Measurements from ENCODE around the gene PAMR1.
"Not testable (repeated sequence)": the region's sequence is repeated elsewhere in the genome, so short reads cannot be mapped to it uniquely, and the experiment has no call there.

PAMR1 gene, protein sequence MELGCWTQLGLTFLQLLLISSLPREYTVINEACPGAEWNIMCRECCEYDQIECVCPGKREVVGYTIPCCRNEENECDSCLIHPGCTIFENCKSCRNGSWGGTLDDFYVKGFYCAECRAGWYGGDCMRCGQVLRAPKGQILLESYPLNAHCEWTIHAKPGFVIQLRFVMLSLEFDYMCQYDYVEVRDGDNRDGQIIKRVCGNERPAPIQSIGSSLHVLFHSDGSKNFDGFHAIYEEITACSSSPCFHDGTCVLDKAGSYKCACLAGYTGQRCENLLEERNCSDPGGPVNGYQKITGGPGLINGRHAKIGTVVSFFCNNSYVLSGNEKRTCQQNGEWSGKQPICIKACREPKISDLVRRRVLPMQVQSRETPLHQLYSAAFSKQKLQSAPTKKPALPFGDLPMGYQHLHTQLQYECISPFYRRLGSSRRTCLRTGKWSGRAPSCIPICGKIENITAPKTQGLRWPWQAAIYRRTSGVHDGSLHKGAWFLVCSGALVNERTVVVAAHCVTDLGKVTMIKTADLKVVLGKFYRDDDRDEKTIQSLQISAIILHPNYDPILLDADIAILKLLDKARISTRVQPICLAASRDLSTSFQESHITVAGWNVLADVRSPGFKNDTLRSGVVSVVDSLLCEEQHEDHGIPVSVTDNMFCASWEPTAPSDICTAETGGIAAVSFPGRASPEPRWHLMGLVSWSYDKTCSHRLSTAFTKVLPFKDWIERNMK

DNA sequence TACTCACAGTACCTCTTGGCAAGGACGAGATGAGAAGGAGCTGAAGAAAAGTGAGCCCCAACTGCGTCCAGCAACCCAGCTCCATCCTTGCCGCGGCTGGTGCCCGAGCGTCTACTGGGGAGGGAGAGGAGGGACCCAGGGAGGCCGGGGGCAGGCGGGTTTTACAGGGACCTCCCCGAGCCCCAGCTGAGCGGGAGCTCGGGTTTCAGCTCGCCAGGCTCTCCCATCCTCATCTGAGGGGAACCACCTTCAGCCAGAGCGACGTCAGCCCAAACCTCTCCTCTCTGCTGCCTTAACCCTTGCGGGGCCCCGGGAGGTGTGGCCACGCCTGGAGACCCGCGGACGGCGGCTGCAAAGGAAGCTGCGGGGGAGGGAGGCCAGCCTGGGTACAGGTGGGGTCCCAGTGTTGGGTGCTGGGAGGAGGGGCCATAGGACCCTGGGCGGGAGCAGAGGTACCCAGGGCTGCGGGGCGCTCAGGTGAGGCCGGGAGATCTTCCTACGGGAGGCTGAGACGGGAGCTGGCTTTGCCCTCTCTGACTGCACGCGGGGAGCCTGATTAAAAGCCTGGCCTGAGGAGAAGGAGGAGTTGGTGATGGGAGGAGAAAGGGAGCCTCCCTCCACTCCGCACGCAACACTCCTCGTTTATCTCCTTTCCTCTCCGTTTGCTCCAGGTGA lies at the start of gene PAMR1:
Gene PAMR1 (minus strand): TSS at position 116 of the 675 bp plus-strand sequence. CDS start 31 bp downstream, at position 85.
- no peak for DNase-seq (ENCODE audit: low spot score)

DNA sequence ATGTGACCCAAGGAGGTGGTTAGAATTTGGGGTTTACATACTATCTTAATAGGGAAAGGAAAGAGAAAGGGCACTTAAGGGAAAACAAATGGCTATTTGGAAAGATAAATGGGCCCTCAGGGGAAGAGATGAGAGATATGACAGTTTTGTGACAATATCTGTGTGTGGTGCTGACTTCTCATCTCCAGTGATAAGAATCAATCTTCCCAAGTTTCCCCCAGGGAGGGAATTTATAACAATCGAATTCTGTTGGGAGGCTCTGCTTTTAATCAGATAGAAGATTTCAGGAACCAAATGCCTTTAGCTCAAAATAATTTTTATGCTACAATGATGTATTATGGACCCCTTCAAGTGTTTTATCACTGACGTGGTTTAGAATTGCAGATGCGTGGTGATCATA lies 46.3 kb upstream of the PAMR1 start:
- no peak for DNase-seq (ENCODE audit: low spot score)

DNA sequence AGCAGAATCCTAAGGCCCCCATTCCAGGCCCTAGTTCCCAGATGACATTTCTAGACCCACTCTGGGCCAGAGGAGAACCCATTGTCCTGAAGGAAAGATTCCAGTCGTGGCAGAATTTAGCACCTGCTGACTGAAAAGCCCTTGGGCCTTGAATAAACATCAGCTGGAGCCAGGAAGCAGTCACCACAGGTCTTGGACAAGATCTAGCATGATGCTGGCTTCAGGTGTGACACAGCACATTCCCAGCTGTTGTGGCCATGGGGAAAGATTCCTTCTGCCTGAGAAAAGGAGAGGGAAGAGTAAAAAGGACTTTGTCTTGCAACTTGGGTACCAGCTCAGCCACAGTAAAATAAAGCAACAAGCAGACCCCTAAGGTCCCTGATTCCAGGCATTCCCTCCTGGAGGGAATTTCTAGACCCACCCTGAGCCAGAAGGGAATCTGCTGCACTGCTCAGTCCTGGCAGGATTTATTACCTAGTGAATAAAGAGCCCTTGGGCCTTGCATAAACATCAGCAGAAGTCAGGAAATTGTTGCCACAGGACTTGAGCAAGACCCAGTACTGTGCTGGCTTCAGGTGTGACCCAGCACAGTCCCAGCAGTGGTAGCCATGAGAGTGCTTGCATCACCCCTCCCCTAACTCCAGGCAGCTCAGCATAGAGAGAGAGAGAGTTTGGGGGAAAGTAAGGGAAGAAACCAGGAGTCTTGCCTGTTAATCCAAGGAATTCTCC lies 42.5 kb upstream of the PAMR1 start:
- no peak for DNase-seq (ENCODE audit: low spot score)

DNA sequence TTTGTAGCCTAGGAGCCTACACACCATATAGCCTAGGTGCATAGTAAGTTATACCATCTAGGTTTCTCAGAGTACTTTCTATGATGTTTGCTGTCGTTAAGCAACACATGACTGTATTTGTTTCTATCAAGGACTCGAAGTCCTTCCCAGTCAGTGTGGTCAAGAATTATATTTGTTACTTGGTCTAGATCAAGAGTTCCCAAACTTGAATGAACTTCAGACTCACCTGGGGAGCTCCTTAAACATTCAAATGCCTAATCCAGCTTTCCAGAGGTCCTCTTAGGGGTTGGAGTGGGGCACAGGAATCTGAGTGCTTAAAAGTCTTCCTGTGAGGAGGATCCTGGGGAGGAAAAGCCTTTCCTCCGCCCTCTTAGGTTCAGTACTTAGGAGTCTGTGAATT lies 41.5 kb upstream of the PAMR1 start:
- no peak for DNase-seq (ENCODE audit: low spot score)

DNA sequence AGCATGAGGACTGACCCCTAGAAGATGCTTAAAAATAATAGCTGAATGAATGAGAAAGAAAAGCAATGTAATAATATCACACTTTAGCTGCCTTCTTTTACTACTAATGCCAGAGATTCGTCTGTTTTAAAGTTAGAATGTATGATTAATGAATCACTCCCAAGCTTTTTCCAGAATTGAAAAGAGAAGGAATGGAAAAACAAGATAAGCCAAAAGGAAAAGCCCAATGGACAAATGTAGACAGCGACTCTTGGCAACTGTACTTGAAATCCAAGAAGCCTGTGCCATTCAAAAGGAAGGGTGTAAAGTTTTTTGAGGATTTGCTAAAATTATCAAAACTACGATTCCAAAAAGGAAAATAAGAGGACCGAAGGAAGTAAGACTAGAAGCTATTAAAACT lies 40.8 kb upstream of the PAMR1 start:
- DNase-seq (ENCODE audit: low spot score): no peak

DNA sequence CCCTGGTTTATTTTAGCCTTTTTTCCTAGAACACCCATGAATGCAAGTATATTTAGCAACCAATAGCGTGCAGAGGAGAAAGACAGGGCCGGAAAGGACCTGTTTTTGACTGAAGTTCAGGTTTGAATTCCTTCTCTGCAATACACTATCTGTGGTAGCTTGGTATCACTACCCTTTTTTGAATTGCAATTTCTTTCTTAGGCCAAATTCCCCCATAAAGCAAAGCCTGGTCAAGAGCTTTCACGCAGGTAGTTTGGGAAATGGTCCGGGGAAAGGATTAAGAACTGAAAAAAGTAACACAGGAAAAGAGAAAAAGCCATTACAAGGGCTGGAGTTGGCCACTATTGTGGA lies 38.8 kb upstream of the PAMR1 start:
- DNase-seq (ENCODE audit: low spot score): no peak

DNA sequence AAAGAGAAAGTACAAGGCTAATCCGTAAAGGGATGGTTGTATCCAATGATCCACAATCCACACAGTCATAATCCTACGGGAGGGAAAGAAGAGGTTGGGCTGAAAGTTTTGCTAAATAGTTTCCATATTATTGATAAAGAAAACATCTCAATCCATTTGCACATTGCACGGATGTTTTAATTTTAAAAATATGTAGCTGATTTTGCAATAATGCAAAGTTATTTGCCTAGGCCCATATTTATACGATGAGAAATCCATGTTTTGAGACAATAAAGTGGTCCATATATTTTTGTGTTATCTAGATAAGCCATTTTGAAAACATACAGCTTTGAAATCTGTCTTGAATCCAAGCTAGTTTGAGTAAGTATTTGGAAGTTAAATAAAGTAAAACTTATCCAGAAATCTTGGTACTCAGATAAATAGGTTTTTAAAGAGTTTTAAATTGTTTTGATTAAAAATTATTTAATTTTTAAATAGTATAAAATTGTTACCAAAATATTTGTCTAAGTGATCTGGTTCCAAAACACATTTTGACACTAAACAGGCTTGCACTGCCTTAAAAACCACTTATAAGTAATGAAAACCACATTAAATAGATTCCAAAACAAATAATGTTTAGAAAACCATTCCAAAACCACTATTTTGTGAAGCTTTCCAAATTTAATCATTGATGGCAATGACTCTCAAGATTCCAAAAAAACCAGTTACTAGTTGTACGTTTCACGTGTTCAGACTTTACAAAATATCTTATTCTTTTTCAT lies 38.2 kb upstream of the PAMR1 start:
- no peak for DNase-seq (ENCODE audit: low spot score)

DNA sequence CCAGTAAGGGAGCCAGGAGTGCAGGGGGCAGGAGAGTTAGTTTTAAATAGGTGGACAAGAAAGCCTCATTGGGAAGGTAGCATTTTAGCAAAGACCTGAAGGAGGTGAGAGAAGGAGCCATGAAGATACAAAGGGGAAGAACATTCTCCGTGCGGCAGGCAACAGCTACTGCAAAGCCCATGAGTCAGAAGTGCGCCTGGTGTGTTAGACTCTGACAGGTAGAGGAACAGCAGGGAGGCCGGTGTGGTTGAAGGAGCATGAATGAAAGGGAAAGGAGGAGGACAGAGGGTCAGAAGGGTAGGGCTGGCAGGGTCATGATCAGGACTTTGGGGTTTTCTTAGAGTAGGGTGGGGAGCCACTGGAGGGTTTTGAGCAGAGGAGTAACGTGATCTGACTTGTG lies 34.5 kb upstream of the PAMR1 start:
- no peak for DNase-seq (ENCODE audit: low spot score)

DNA sequence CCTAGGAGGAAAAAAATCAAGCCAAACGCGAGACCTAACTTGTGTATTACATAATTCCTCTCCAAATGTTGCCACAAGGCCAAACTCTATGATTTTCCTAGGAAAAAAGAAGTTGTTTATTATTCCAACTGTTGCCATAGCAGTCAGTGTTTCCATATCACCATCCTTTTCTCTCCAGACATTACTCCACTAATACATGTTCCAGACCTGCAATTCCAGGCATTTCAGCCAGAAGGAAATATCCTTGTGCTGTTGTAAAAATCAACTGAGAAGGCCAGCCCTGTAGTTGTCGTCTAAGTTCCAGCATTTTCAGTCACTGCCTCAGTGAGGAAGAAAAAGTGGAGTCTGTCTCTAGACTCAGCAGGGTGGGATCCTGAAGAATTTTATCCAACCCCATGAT lies 33.1 kb upstream of the PAMR1 start:
- DNase-seq (ENCODE audit: low spot score): no peak

DNA sequence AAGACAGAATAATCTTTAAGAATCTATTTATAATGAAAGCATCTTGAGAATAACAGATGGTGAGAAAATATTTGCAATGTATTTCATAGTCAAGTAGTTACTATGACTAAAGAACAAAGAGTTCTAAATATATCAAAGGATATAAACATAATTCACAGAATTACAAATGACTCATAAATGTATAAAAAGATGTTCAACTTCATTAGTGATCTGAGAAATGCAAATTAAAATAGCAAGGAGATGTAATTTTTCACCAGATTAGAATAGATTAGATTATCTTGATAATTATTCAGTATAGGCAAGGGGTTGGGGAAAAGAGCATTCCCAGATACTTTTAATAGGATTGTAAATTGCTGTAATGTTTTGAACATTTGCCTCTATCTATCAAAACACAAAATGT lies 30.1 kb upstream of the PAMR1 start:
- DNase-seq (ENCODE audit: low spot score): no peak

DNA sequence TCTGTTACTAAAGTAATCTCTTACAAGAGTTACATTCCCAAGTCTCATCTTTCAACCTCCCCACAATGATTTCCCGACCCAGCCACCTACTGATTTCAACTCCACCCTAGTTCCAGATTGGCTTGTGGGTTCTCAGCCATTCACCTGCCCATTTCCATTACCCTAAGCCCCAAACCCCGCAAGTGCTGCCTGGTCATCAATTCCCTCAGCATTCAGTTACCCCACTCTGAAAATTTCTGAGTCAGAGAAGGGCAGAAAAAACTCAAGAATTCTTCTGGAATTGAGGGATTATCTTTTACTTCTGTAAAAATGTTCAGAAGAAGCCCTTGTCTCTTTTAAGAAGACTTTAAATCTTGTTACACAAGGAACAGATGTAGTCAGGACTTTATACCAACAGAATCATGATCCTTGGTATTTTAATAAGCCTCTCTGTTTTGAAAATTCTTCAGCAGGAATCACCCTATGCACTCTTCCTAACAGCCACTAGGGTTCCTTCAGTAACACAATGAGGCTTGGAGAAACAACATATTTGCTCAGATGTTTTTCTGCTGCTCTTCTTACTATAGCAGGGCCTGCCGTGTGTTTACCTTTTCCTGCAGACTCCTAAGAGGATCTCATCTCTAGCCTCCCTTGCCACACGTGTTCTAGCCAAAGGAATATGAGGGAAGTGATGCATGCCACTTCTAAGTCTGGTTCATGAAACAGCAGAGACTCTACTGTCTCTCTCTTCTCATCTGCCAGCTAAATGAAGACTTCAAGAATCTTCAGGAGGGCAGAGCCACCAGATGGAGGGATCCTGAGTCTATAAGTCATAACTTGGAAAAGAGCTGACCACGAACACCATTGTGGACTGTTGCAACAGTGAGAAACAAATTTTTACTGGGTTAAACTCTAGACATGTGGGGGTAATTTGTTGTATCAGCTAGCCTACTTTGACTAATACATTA lies 29.3 kb upstream of the PAMR1 start:
- DNase-seq (ENCODE audit: low spot score): no peak

DNA sequence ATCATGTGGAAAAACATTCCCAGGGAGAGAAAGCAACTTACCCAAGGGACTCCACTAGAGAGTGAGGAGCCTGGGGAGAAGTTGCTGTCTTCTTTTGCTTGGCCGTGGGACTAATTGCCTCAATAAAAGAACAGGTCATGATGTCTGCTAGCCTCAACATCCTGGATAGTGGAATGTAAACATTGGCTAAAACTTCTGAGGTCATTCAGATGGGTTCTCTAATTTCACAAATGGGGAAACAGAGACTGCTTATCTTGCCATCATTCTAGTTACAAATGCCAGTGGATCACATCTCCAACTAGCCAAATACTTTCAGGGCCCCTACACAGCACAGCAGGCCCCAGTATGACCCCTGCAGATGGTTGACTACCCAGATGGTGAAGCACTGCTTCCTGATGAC lies 28.4 kb upstream of the PAMR1 start:
- DNase-seq (ENCODE audit: low spot score): no peak

DNA sequence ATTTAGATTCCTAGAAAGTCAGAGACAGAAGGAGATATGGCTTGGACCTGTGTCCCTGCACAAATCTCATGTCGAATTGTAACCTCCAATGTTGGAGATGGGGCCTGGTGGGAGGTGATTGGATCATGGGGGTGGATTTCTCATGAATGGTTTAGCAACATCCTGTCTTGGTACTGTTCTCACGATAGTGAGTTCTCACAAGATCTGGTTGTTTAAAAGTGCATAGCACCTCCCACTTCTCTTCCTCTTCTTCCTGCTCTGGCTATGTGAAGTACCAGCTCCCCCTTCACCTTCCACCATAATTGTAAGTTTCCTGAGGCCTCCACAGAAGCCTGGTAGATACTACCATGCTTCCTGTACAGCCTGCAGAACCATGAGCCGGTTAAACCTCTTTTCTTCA lies 27.6 kb upstream of the PAMR1 start:
- DNase-seq (ENCODE audit: low spot score): no peak

DNA sequence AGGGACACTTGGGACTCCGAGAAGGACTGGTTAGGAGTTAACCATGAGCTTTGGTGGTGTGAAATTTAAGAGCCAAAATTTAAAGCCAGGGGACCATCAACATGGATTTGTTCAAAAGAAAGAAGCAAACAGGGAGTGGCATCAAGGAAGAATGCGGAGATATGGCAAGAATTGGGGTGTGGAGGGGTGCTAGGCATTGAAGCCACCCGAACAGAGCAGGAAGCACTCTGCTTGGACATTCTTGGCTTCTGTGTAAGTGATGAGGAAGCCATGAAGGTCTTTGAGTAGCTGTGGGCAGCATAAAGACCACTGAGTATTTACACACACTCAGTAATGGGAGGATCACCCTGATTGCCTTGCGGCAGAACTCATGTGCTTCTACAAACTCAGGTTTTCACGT lies 27.2 kb upstream of the PAMR1 start:
- DNase-seq (ENCODE audit: low spot score): no peak

DNA sequence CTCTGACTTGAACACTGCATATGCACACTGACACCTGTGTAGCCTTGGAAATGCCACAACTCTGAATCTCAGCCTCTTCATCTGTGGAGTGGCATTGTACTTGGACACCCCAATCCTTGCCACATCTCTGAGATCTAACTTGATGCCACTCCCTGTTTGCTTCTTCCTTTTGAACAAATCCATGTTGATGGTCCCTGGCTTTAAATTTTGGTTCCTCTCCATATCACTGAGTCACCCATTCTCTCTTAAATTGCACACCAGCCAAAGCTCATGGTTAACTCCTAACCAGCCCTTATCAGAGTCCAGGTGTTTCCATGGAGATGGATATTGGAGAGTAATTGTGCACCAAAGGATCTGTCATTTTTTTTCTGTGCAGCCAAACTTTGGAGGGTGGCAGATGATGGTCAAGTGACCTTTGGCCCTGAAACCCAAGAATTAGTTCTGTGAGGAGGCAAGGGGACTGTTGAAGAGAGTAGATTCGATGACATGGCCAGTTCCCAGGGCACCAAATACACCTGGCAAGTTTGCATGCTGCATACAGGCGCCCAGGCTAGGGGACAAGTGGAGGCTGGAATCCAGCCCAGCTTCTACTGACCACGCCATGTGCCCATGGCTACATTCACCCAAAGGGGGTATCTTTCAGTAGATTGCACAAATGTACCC lies 25.1 kb upstream of the PAMR1 start:
- no peak for DNase-seq (ENCODE audit: low spot score)

DNA sequence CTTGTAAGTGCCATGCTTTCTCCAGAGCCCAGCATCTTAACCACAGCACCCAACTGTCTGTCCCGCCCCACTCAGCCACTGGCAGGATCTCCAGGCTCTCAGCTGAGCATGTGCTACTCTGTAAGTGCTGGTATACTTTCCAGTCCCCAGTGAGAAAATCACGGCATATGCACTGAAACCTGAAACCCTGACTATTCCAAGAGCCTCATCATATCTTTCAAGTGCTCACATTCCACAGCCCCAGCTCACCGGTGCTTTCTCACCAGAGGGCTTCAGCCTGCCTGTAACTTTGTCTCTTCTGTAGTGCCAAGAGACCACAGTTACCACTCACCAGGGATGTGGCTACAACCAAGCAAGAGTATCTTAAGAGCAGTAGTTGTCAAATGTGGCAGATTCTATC lies 24.4 kb upstream of the PAMR1 start:
- no peak for DNase-seq (ENCODE audit: low spot score)

DNA sequence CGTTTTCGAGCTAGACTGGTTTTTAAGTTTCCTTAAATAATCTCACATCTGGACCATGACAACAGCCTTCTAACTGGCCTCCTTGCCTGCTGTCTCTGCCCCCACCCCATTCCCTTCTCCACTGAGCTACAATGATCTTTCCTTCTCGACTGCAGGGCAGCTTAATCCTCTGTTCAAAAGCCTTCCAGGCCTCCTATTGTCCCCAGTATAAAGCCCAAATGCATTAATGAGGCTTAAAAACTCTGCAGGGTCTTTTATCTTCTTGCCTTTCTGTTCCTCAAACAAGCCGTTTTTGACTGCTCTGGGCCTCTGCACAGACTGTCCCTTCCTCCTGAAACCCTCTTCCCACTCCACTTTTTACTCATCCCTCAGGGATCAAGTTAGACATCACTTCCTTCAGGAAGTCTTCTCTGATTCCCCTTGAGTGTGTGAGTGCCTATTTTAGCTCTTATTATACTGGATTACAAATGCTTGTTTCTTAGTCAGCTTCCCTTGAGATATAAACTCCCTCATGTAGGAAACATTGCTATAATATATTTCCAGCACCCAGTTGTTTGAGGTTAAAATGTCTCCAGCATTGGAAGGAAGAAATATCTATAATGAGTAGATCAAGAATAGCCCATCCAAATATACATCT lies 23.6 kb upstream of the PAMR1 start:
- DNase-seq (ENCODE audit: low spot score): no peak

DNA sequence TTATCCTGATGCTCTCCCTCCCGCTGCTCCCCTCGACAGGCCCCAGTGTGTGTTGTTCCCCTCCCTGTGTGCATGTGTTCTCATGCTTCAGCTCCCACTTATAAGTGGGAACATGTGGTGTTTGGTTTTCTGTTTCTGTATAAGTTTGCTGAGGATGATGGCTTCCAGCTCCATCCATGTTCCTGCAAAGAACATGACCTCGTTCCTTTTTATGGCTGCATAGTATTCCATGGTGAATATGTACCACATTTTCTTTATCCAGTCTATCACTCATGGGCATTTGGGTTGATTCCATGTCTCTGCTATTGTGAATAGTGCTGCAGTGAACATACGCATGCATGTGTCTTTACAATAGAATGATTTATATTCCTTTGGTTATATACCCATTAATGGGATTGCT lies 22.6 kb upstream of the PAMR1 start:
- DNase-seq (ENCODE audit: low spot score): not testable (repeated sequence)

DNA sequence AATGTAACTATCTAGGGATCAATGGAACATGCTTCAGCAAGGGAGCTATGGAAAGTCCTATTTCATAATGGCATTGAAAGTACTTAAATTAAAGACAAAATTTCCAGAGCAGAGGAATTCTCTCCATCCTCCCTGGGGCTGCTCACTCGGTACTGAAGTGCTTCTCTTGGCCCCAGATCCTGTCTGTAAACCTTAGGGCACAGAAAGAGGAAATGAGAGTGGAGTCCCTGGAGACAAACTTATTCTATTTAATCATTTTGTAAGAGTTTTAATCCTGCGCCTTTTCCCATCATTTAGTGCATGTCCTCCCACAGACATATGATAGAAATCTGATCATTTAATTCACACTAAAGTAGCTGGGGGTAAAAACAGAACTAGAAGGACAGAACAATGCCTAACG lies 20.9 kb upstream of the PAMR1 start:
- DNase-seq (ENCODE audit: low spot score): no peak
